ENCODE measurements around the gene MOB3A. TPM values are rescaled to one million over a fixed set of nuclear protein-coding genes. Genes with fewer than 3 reads are reported as not detected.

The MOB3A gene
- total and polyA plus RNA-seq, 2 of the 13 experiments (the other 11 are each of a cell fraction or from before 2014, with no cell fraction given): 3.5 to 17.8 TPM

DNA sequence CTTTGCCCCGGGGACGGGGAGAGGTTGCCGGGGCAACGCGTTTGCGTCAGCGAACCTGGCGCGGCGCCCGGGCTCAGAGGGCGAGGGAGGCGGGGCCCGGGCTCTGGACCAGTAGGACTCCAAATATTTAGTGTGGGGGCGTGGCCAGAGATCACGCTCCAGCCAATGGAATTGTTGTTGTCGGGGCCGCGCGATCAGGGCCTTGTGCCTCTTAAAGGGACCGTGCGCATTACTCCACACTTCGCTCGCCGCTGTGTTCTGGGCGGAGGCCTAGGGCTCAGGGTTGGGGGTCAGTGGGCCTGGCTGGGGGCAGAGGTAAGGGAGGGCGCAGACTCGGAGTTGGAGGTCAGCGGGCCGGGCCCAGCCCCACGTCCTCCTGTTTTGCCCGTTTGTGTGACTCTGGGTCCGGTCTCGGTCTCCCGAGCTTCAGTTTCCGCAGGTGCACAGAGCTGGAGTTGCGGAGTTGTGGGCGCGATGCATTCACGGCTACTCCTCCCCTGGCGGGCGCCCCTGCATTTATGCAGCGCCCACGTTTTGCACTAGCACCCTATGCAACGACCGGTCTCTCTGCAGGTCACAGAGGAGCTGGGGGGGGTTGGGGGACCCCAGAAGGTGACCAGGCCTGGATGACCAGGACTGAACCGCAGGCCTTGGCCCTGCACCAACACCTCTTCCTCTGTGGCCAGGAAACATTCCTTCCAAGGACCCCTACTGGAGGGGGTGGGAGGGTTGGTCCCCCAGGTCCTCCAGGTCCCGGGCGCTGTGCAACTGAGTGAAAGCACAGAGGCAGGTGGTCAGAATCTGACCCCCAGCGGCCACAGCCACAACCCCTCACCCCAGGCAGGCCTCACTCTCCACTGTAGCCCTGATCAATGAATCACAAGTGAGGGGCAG is 34.4 kb downstream of the MOB3A start (continued):
- TF ChIP-seq ELK4 (CRISPR knock-in tag; IDR thresholded peaks at IDR 0.05; ENCODE audit: borderline replicate concordance): no peak
- TF ChIP-seq MAFK (conservative IDR thresholded peaks at IDR 0.05 in 1 of 2, IDR thresholded peaks at IDR 0.05 in 1 of 2; ENCODE audit: low read length in 2 of 2): no peak
- no peak for TF ChIP-seq ZNF335 (CRISPR knock-in tag; IDR thresholded peaks at IDR 0.05)
- TF ChIP-seq ZSCAN29 (CRISPR knock-in tag; conservative IDR thresholded peaks at IDR 0.05): 0 out of 2 replicates have a peak, but pooled peaks have one; percentile 12
- peak; percentile 30; the same call in 1 of the 2 replicates for TF ChIP-seq ZNF792 (CRISPR knock-in tag; IDR thresholded peaks at IDR 0.05)
- no peak for TF ChIP-seq ARNT (IDR thresholded peaks at IDR 0.05)
- TF ChIP-seq, protein P1, sequence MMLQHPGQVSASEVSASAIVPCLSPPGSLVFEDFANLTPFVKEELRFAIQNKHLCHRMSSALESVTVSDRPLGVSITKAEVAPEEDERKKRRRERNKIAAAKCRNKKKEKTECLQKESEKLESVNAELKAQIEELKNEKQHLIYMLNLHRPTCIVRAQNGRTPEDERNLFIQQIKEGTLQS (CRISPR knock-in tag; IDR thresholded peaks at IDR 0.05): no peak
- peak; percentile 15; the same call in 1 of the 2 replicates for TF ChIP-seq HDAC2 (CRISPR knock-in tag; IDR thresholded peaks at IDR 0.05)
- TF ChIP-seq, protein P2, sequence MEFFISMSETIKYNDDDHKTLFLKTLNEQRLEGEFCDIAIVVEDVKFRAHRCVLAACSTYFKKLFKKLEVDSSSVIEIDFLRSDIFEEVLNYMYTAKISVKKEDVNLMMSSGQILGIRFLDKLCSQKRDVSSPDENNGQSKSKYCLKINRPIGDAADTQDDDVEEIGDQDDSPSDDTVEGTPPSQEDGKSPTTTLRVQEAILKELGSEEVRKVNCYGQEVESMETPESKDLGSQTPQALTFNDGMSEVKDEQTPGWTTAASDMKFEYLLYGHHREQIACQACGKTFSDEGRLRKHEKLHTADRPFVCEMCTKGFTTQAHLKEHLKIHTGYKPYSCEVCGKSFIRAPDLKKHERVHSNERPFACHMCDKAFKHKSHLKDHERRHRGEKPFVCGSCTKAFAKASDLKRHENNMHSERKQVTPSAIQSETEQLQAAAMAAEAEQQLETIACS (CRISPR knock-in tag; IDR thresholded peaks at IDR 0.05): no peak; the same call in 1 of the 2 replicates
- TF ChIP-seq ATRX (CRISPR knock-in tag; IDR thresholded peaks at IDR 0.05; ENCODE audit: borderline replicate concordance): no peak
- peak; percentile 90 for TF ChIP-seq ZFY (CRISPR knock-in tag; IDR thresholded peaks at IDR 0.05)
- TF ChIP-seq ZNF260 (CRISPR knock-in tag; IDR thresholded peaks at IDR 0.05; ENCODE audit: borderline replicate concordance, low read depth): no peak
- no peak for TF ChIP-seq ZNF615 (CRISPR knock-in tag; IDR thresholded peaks at IDR 0.05; ENCODE audit: borderline replicate concordance)
- TF ChIP-seq ZNF761 (CRISPR knock-in tag; conservative IDR thresholded peaks at IDR 0.05): no peak; the same call in 1 of the 2 replicates
- TF ChIP-seq SRSF9 (IDR thresholded peaks at IDR 0.05; ENCODE audit: borderline replicate concordance, insufficient read depth, low read depth, low read length, poor library complexity, severe bottlenecking): no peak
- TF ChIP-seq, protein P3, sequence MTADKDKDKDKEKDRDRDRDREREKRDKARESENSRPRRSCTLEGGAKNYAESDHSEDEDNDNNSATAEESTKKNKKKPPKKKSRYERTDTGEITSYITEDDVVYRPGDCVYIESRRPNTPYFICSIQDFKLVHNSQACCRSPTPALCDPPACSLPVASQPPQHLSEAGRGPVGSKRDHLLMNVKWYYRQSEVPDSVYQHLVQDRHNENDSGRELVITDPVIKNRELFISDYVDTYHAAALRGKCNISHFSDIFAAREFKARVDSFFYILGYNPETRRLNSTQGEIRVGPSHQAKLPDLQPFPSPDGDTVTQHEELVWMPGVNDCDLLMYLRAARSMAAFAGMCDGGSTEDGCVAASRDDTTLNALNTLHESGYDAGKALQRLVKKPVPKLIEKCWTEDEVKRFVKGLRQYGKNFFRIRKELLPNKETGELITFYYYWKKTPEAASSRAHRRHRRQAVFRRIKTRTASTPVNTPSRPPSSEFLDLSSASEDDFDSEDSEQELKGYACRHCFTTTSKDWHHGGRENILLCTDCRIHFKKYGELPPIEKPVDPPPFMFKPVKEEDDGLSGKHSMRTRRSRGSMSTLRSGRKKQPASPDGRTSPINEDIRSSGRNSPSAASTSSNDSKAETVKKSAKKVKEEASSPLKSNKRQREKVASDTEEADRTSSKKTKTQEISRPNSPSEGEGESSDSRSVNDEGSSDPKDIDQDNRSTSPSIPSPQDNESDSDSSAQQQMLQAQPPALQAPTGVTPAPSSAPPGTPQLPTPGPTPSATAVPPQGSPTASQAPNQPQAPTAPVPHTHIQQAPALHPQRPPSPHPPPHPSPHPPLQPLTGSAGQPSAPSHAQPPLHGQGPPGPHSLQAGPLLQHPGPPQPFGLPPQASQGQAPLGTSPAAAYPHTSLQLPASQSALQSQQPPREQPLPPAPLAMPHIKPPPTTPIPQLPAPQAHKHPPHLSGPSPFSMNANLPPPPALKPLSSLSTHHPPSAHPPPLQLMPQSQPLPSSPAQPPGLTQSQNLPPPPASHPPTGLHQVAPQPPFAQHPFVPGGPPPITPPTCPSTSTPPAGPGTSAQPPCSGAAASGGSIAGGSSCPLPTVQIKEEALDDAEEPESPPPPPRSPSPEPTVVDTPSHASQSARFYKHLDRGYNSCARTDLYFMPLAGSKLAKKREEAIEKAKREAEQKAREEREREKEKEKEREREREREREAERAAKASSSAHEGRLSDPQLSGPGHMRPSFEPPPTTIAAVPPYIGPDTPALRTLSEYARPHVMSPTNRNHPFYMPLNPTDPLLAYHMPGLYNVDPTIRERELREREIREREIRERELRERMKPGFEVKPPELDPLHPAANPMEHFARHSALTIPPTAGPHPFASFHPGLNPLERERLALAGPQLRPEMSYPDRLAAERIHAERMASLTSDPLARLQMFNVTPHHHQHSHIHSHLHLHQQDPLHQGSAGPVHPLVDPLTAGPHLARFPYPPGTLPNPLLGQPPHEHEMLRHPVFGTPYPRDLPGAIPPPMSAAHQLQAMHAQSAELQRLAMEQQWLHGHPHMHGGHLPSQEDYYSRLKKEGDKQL (CRISPR knock-in tag; IDR thresholded peaks at IDR 0.05; ENCODE audit: low read depth): 0 out of 2 replicates have a peak, but pooled peaks have one; percentile 28
- TF ChIP-seq POLR2AphosphoS5 (IDR thresholded peaks at IDR 0.05; ENCODE audit: low read depth, low read length): peak; percentile 91
- TF ChIP-seq ATF4 (CRISPR knock-in tag; IDR thresholded peaks at IDR 0.05): peak in 1 of 2 experiments; percentile 58; a peak in 1 of 4 replicates
- TF ChIP-seq ZNF24 (IDR thresholded peaks at IDR 0.05): no peak
- TF ChIP-seq NKX3-1 (CRISPR knock-in tag; IDR thresholded peaks at IDR 0.05): no peak

All from HepG2 (cell line).